Stimulated activated naive B cell treated with anti-CD40 and anti-IgM and Interleukin-4, amounts not matched to agents 10 μg/mL and 1 μg/mL and 100 μg/mL, for 72 hours (primary cell): ENCODE data around the gene DOCK3.
"Not testable (repeated sequence)": the region's sequence is repeated elsewhere in the genome, so short reads cannot be mapped to it uniquely, and the experiment has no call there.

Experiments used
- ATAC-seq, 2 donors: fragments of 150-1000 bp; cut with Tn5 transposase; replicated peaks; 2 replicates each; pipeline ENCODE4 v1.10.0; 2021; ENCODE audit warnings: moderate library complexity in 1 of 2
- DNase-seq: peaks from one replicate; pipeline ENCODE4 v3.0.0; 2021
- H3K27ac Mint-ChIP-seq: one replicate; pipeline ENCODE4 v1.8.0; 2022; ENCODE audit warnings: mild to moderate bottlenecking, mixed read lengths
- H3K27me3 Mint-ChIP-seq, 2 donors: one replicate each; pipeline ENCODE4 v1.8.0; 2022; ENCODE audit warnings: mixed read lengths in 2 of 2
- H3K36me3 Mint-ChIP-seq, 2 donors: one replicate each; pipeline ENCODE4 v1.8.0; 2022; ENCODE audit warnings: mixed read lengths in 2 of 2, mild to moderate bottlenecking in 1 of 2
- H3K4me1 Mint-ChIP-seq, 2 donors: one replicate each; pipeline ENCODE4 v1.8.0; 2022; ENCODE audit warnings: mixed read lengths in 2 of 2, mild to moderate bottlenecking in 1 of 2
- H3K4me3 Mint-ChIP-seq, 2 donors: one replicate each; pipeline ENCODE4 v1.8.0; 2022; ENCODE audit warnings: mild to moderate bottlenecking in 2 of 2, mixed read lengths in 2 of 2, moderate library complexity in 1 of 2
- H3K9me3 Mint-ChIP-seq, 2 donors: one replicate each; pipeline ENCODE4 v1.8.0; 2022; ENCODE audit warnings: mixed read lengths in 2 of 2, mild to moderate bottlenecking in 1 of 2

The DOCK3 gene

GRCh38 chr3:51163051-51163450, 488.3 kb downstream of the DOCK3 start:
- Mint-ChIP-seq H3K4me3 (no peak overlapping the region), H3K36me3 (peaks cover 0 to under 1% of the 10 kb centered on the region in 2 donors), H3K9me3 (no peaks in the 10 kb centered on the region), H3K27me3 (peaks cover 0 to under 1% of the 10 kb centered on the region in 2 donors), H3K27ac (no peak overlapping the region), H3K4me1 (no peaks in the 10 kb centered on the region)
- no peak for DNase-seq
- no peak for ATAC-seq

- no peak for ATAC-seq
- peaks cover 0 to 1% of the 10 kb centered on the region in 2 donors for H3K27me3 Mint-ChIP-seq
- no peak for DNase-seq
- peaks cover 16 to 20% of the 10 kb centered on the region in 2 donors for H3K9me3 Mint-ChIP-seq
- no peak overlapping the region for H3K27ac Mint-ChIP-seq
- H3K36me3 Mint-ChIP-seq: peaks cover 0 to 2% of the 10 kb centered on the region in 2 donors
- no peaks in the 10 kb centered on the region for H3K4me1 Mint-ChIP-seq
- no peak overlapping the region for H3K4me3 Mint-ChIP-seq
Observed at GRCh38 chr3:51173518-51174271, 499.0 kb downstream of the DOCK3 start.

- Mint-ChIP-seq H3K4me3 (no peak overlapping the region), H3K27ac (no peak overlapping the region), H3K9me3 (peaks cover 8 to 14% of the 10 kb centered on the region in 2 donors), H3K27me3 (peaks cover 4 to 7% of the 10 kb centered on the region in 2 donors), H3K4me1 (no peaks in the 10 kb centered on the region), H3K36me3 (peaks cover 0 to 2% of the 10 kb centered on the region in 2 donors)
- no peak for DNase-seq
- ATAC-seq: no peak
Observed at GRCh38 chr3:51176923-51177322, 502.2 kb downstream of the DOCK3 start.

GRCh38 chr3:51186446-51186845, 511.7 kb downstream of the DOCK3 start:
- not testable (repeated sequence) for H3K4me3 Mint-ChIP-seq, H3K27me3 Mint-ChIP-seq, DNase-seq, H3K36me3 Mint-ChIP-seq, ATAC-seq, H3K27ac Mint-ChIP-seq, H3K4me1 Mint-ChIP-seq
- peaks cover 14 to 16% of the 10 kb centered on the region in 2 donors for H3K9me3 Mint-ChIP-seq

- H3K4me1 Mint-ChIP-seq: no peaks in the 10 kb centered on the region
- no peaks in the 10 kb centered on the region for H3K36me3 Mint-ChIP-seq
- H3K4me3 Mint-ChIP-seq: no peak overlapping the region
- no peak overlapping the region for H3K27ac Mint-ChIP-seq
- H3K27me3 Mint-ChIP-seq: no peaks in the 10 kb centered on the region
- H3K9me3 Mint-ChIP-seq: peaks cover 14 to 22% of the 10 kb centered on the region in 2 donors
- no peak for ATAC-seq
- no peak for DNase-seq
Observed at GRCh38 chr3:51190199-51190598, 515.5 kb downstream of the DOCK3 start.

- no peak overlapping the region for H3K4me3 Mint-ChIP-seq
- H3K27me3 Mint-ChIP-seq: peaks cover 0 to 1% of the 10 kb centered on the region in 2 donors
- no peak overlapping the region for H3K27ac Mint-ChIP-seq
- no peaks in the 10 kb centered on the region for H3K4me1 Mint-ChIP-seq
- ATAC-seq: no peak
- peaks cover 11 to 18% of the 10 kb centered on the region in 2 donors for H3K9me3 Mint-ChIP-seq
- peaks cover 0 to under 1% of the 10 kb centered on the region in 2 donors for H3K36me3 Mint-ChIP-seq
- DNase-seq: no peak
Observed at GRCh38 chr3:51190827-51191226, 516.1 kb downstream of the DOCK3 start.

- Mint-ChIP-seq H3K27ac (no peak overlapping the region), H3K4me1 (no peaks in the 10 kb centered on the region), H3K9me3 (peaks cover 9 to 19% of the 10 kb centered on the region in 2 donors), H3K27me3 (peaks cover 0 to 9% of the 10 kb centered on the region in 2 donors), H3K4me3 (no peak overlapping the region), H3K36me3 (peaks cover 2 to 6% of the 10 kb centered on the region in 2 donors)
- no peak for ATAC-seq
- no peak for DNase-seq
Observed at GRCh38 chr3:51191768-51192167, 517.0 kb downstream of the DOCK3 start.

GRCh38 chr3:51198477-51198876, 523.8 kb downstream of the DOCK3 start:
- H3K4me3 Mint-ChIP-seq: no peak overlapping the region
- ATAC-seq (no peak), DNase-seq (no peak)
- peaks cover 10 to 13% of the 10 kb centered on the region in 2 donors for H3K9me3 Mint-ChIP-seq
- H3K27ac Mint-ChIP-seq: no peak overlapping the region
- peaks cover 4 to 14% of the 10 kb centered on the region in 2 donors for H3K27me3 Mint-ChIP-seq
- peaks cover 5 to 6% of the 10 kb centered on the region in 2 donors for H3K36me3 Mint-ChIP-seq
- H3K4me1 Mint-ChIP-seq: no peaks in the 10 kb centered on the region

GRCh38 chr3:51199296-51199695, 524.6 kb downstream of the DOCK3 start:
- H3K27ac Mint-ChIP-seq, H3K36me3 Mint-ChIP-seq, H3K4me1 Mint-ChIP-seq, H3K4me3 Mint-ChIP-seq, ATAC-seq, DNase-seq: not testable (repeated sequence)
- peaks cover 10 to 13% of the 10 kb centered on the region in 2 donors for H3K9me3 Mint-ChIP-seq
- H3K27me3 Mint-ChIP-seq: peaks cover 4 to 14% of the 10 kb centered on the region in 2 donors

- ATAC-seq (peak in 1 of 2 donors; percentile 23), DNase-seq (no peak)
- Mint-ChIP-seq H3K4me3 (no peak overlapping the region), H3K4me1 (no peaks in the 10 kb centered on the region), H3K9me3 (no peaks in the 10 kb centered on the region), H3K27me3 (peaks cover 7 to 20% of the 10 kb centered on the region in 2 donors), H3K36me3 (no peaks in the 10 kb centered on the region), H3K27ac (no peak overlapping the region)
Observed at GRCh38 chr3:51216291-51216690, 541.6 kb downstream of the DOCK3 start.

- Mint-ChIP-seq H3K9me3 (no peaks in the 10 kb centered on the region), H3K36me3 (no peaks in the 10 kb centered on the region), H3K27me3 (peaks cover 14 to 17% of the 10 kb centered on the region in 2 donors)
Observed at GRCh38 chr3:51221959-51222358, 547.2 kb downstream of the DOCK3 start.

GRCh38 chr3:51224283-51224682, 549.6 kb downstream of the DOCK3 start:
- Mint-ChIP-seq H3K36me3 (no peaks in the 10 kb centered on the region), H3K4me3 (no peak overlapping the region)
- ATAC-seq: no peak

More at GRCh38 chr3:51221959-51222358, 547.2 kb downstream of the DOCK3 start:
- no peak overlapping the region for H3K4me3 Mint-ChIP-seq
- DNase-seq: no peak
- no peak overlapping the region for H3K27ac Mint-ChIP-seq
- H3K4me1 Mint-ChIP-seq: no peaks in the 10 kb centered on the region
- ATAC-seq: no peak

GRCh38 chr3:51224843-51225242, 550.1 kb downstream of the DOCK3 start:
- H3K27ac Mint-ChIP-seq: no peak overlapping the region

More at GRCh38 chr3:51224283-51224682, 549.6 kb downstream of the DOCK3 start:
- no peaks in the 10 kb centered on the region for H3K4me1 Mint-ChIP-seq
- DNase-seq: no peak
- H3K27me3 Mint-ChIP-seq: peaks cover 9 to 17% of the 10 kb centered on the region in 2 donors
- no peaks in the 10 kb centered on the region for H3K9me3 Mint-ChIP-seq
- H3K27ac Mint-ChIP-seq: no peak overlapping the region

GRCh38 chr3:51242939-51243338, 568.2 kb downstream of the DOCK3 start:
- Mint-ChIP-seq H3K36me3 (no peaks in the 10 kb centered on the region), H3K9me3 (peaks cover 2 to 3% of the 10 kb centered on the region in 2 donors), H3K4me1 (no peaks in the 10 kb centered on the region), H3K27ac (no peak overlapping the region), H3K27me3 (peaks cover 15 to 17% of the 10 kb centered on the region in 2 donors), H3K4me3 (no peak overlapping the region)
- DNase-seq (no peak), ATAC-seq (no peak)

More at GRCh38 chr3:51224843-51225242, 550.1 kb downstream of the DOCK3 start:
- no peak for ATAC-seq
- no peaks in the 10 kb centered on the region for H3K36me3 Mint-ChIP-seq
- H3K9me3 Mint-ChIP-seq: no peaks in the 10 kb centered on the region
- no peak for DNase-seq
- no peak overlapping the region for H3K4me3 Mint-ChIP-seq
- H3K4me1 Mint-ChIP-seq: no peaks in the 10 kb centered on the region
- H3K27me3 Mint-ChIP-seq: peaks cover 7 to 17% of the 10 kb centered on the region in 2 donors

- Mint-ChIP-seq H3K27me3 (peaks cover 14 to 15% of the 10 kb centered on the region in 2 donors), H3K27ac (no peak overlapping the region), H3K36me3 (no peaks in the 10 kb centered on the region), H3K9me3 (no peaks in the 10 kb centered on the region), H3K4me3 (no peak overlapping the region), H3K4me1 (no peaks in the 10 kb centered on the region)
- ATAC-seq (no peak), DNase-seq (no peak)
Observed at GRCh38 chr3:51243924-51244323, 569.2 kb downstream of the DOCK3 start.
